SK-N-SH (cell line): Measurements from ENCODE around the gene OLFM4. TPM values are rescaled to one million over a fixed set of nuclear protein-coding genes. Genes with fewer than 3 reads are reported as not detected.

Experiments
- CTCF ChIA-PET: fragments of 300-600, 350-600 bp; formaldehyde crosslinking; extraction: SDS; loops from one replicate; lab custom pipeline; 2021; lab: Yijun Ruan, JAX
- POLR2A ChIA-PET: fragments of 350-600 bp; sonication (Branson Sonifier 250); formaldehyde crosslinking; extraction: SDS; loops from one replicate; lab custom pipeline; 2020; ENCODE audit warnings: antibody characterized with exemption, inconsistent platforms; lab: Yijun Ruan, JAX
- DNase-seq: peaks from one replicate; pipeline ENCODE4 v3.0.0; 2012
- H2AFZ ChIP-seq: fragments of 200-600 bp; sonication (generic); 2 replicates; pipeline ENCODE4 v1.8.1; 2016; ENCODE audit warnings: antibody characterized with exemption, mild to moderate bottlenecking, low read depth
- H3F3A ChIP-seq: fragments of 200-600 bp; sonication (generic); replicated peaks from 2 replicates; pipeline ENCODE3; 2016; ENCODE audit warnings: antibody characterized with exemption, mild to moderate bottlenecking; ENCODE audit not compliant: insufficient read depth
- H3K27ac ChIP-seq, 2 experiments: fragments of 200-500 bp in 1 of 2; fragments of 200-600 bp in 1 of 2; sonication (Bioruptor generic) in 1 of 2; sonication (generic), shearing (Covaris generic) in 1 of 2; 2 replicates each; pipeline versions ENCODE4 v1.5.1 to v1.6.1; 2014 to 2016; ENCODE audit warnings: low read depth in 2 of 2, inconsistent platforms in 1 of 2, low read length in 1 of 2, mild to moderate bottlenecking in 1 of 2, mixed read lengths in 1 of 2
- H3K27me3 ChIP-seq: fragments of 200-600 bp; sonication (generic), shearing (Covaris generic); 2 replicates; pipeline ENCODE4 v1.6.1; 2016; ENCODE audit warnings: mixed run types; ENCODE audit not compliant: insufficient read depth
- H3K36me3 ChIP-seq, 2 experiments: fragments of 200-500 bp in 1 of 2; fragments of 200-600 bp in 1 of 2; sonication (Bioruptor generic) in 1 of 2; sonication (generic) in 1 of 2; replicated peaks in 1 of 2; 2 replicates each; pipeline versions ENCODE3 to v1.5.1; 2014 to 2016; ENCODE audit warnings: low read length in 1 of 2, mild to moderate bottlenecking in 1 of 2; ENCODE audit not compliant: insufficient read depth in 2 of 2, control insufficient read depth in 1 of 2
- H3K4me1 ChIP-seq, 2 experiments: fragments of 200-500 bp in 1 of 2; fragments of 200-600 bp in 1 of 2; sonication (Bioruptor generic) in 1 of 2; sonication (generic), shearing (Covaris generic) in 1 of 2; 2 replicates each; pipeline versions ENCODE4 v1.5.1 to v1.6.1; 2014 to 2016; ENCODE audit warnings: low read depth in 1 of 2, low read length in 1 of 2, mixed run types in 1 of 2; ENCODE audit not compliant: insufficient read depth in 2 of 2, control insufficient read depth in 1 of 2
- H3K4me2 ChIP-seq: fragments of 200-600 bp; sonication (generic), shearing (Covaris generic); 2 replicates; pipeline ENCODE4 v1.6.1; 2017; ENCODE audit warnings: mixed run types
- H3K4me3 ChIP-seq, 2 experiments: fragments of 200-500 bp in 1 of 2; fragments of 200-600 bp in 1 of 2; sonication (Bioruptor generic) in 1 of 2; sonication (generic), shearing (Covaris generic) in 1 of 2; 2 replicates each; pipeline versions ENCODE4 v1.5.1 to v1.8.1; 2014 to 2016; ENCODE audit warnings: low read depth in 2 of 2, inconsistent platforms in 1 of 2, low read length in 1 of 2, mild to moderate bottlenecking in 1 of 2, mixed read lengths in 1 of 2, moderate library complexity in 1 of 2
- H3K79me2 ChIP-seq: fragments of 200-600 bp; sonication (generic); 2 replicates; pipeline ENCODE4 v1.8.1; 2017; ENCODE audit warnings: mild to moderate bottlenecking; ENCODE audit not compliant: insufficient read depth
- H3K9ac ChIP-seq: fragments of 200-600 bp; sonication (generic); 2 replicates; pipeline ENCODE4 v1.6.1; 2017; ENCODE audit warnings: mixed run types
- H3K9me2 ChIP-seq: fragments of 200-600 bp; sonication (generic); 2 replicates; pipeline ENCODE4 v1.6.1; 2017; ENCODE audit warnings: mixed run types
- H3K9me3 ChIP-seq: fragments of 200-600 bp; sonication (generic); 2 replicates; pipeline ENCODE4 v1.6.1; 2017; ENCODE audit warnings: mixed run types, mild to moderate bottlenecking, moderate library complexity
- H4K20me1 ChIP-seq: fragments of 200-600 bp; sonication (generic); 2 replicates; pipeline ENCODE4 v1.6.1; 2017; ENCODE audit warnings: mild to moderate bottlenecking, mixed run types; ENCODE audit not compliant: insufficient read depth
- ELF1 ChIP-seq: IDR thresholded peaks from 2 replicates; pipeline ENCODE4 v1.4.0; 2012
- EP300 ChIP-seq, 2 experiments: IDR thresholded peaks; 2 replicates each; pipeline versions ENCODE4 v1.4.0 to v1.6.1; 2012; ENCODE audit warnings: borderline replicate concordance in 1 of 2, low read depth in 1 of 2, low read length in 1 of 2
- FOSL2 ChIP-seq: IDR thresholded peaks from 2 replicates; pipeline ENCODE4 v1.4.0; 2012; ENCODE audit warnings: low read depth, mild to moderate bottlenecking, moderate library complexity, borderline replicate concordance
- FOXJ3 ChIP-seq: sonication (generic); formaldehyde crosslinking; IDR thresholded peaks from 2 replicates; pipeline ENCODE4 v1.5.1; 2020; ENCODE audit warnings: mild to moderate bottlenecking, missing genetic modification reagents
- FOXM1 ChIP-seq: IDR thresholded peaks from 2 replicates; pipeline ENCODE4 v1.4.0; 2012; ENCODE audit warnings: low read depth, mild to moderate bottlenecking
- JUND ChIP-seq: IDR thresholded peaks from 2 replicates; pipeline ENCODE4 v1.4.0; 2012
- RAD21 ChIP-seq: IDR thresholded peaks from 2 replicates; pipeline ENCODE4 v1.6.1; 2012; ENCODE audit warnings: mild to moderate bottlenecking, low read length
- RFX5 ChIP-seq: IDR thresholded peaks from 2 replicates; pipeline ENCODE4 v1.6.1; 2012; ENCODE audit warnings: mild to moderate bottlenecking, improper control_type of control experiment, low read length
- TEAD4 ChIP-seq: IDR thresholded peaks from 2 replicates; pipeline ENCODE4 v1.4.0; 2012; ENCODE audit warnings: mild to moderate bottlenecking, borderline replicate concordance; ENCODE audit not compliant: insufficient read depth
- WGBS: methylation state at CpG from one replicate; pipeline ENCODE4 v1.1.6; 2017; ENCODE audit warnings: low lambda C conversion rate; 5-methylcytosine and 5-hydroxymethylcytosine counted together
- polyA plus RNA-seq, 3 experiments: library from polyadenylated mRNA; depleted of rRNA; stranded (reverse); fragments of >200 nt; gene quantifications; 2 replicates each; pipeline ENCODE4 v1.2.3, GENCODE V29; 2012
- TF ChIP-seq, protein P1 (sequence below): fragments of 200-600 bp; sonication (generic); IDR thresholded peaks from 2 replicates; pipeline ENCODE4 v1.6.1; 2017; ENCODE audit warnings: antibody characterized with exemption, mild to moderate bottlenecking, moderate library complexity

The OLFM4 gene, protein sequence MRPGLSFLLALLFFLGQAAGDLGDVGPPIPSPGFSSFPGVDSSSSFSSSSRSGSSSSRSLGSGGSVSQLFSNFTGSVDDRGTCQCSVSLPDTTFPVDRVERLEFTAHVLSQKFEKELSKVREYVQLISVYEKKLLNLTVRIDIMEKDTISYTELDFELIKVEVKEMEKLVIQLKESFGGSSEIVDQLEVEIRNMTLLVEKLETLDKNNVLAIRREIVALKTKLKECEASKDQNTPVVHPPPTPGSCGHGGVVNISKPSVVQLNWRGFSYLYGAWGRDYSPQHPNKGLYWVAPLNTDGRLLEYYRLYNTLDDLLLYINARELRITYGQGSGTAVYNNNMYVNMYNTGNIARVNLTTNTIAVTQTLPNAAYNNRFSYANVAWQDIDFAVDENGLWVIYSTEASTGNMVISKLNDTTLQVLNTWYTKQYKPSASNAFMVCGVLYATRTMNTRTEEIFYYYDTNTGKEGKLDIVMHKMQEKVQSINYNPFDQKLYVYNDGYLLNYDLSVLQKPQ
- not detected in 2 replicates for polyA plus RNA-seq (2012; rRNA removed)
- polyA plus RNA-seq (2012; cell fraction: cytosol; rRNA removed) = not detected in 2 replicates
- polyA plus RNA-seq (2012; cell fraction: nucleus; rRNA removed) = not detected in 2 replicates

DNA sequence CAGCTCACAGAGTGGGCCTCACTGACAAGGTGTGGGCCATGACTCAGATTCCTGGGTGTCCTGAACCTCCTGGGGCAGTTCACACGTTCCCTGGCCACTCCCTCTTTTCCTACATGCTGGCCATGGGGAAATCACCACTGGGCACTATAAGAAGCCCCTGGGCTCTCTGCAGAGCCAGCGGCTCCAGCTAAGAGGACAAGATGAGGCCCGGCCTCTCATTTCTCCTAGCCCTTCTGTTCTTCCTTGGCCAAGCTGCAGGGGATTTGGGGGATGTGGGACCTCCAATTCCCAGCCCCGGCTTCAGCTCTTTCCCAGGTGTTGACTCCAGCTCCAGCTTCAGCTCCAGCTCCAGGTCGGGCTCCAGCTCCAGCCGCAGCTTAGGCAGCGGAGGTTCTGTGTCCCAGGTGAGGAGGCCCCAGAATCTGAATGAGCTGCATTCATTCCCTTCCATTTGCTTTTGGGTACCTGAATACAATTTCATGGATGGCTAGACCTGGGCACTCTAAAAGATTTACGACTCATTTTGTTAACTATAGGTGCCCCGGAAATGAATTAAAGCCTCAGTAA, at the start of gene OLFM4:
TSS of gene OLFM4 (plus strand) at position 177 of the 567 bp plus-strand sequence. CDS start at position 201, 24 bp downstream.
- DNase-seq = no peak
- Histone ChIP-seq H4K20me1 (no peaks in the 10 kb centered on the region), H3K27ac (no peak within 1 kb of the TSS), H3K36me3 (no peaks in the 10 kb centered on the region), H3K4me3 (no peak within 1 kb of the TSS), H3K27me3 (no peaks in the 10 kb centered on the region), H2AFZ (no peak within 1 kb of the TSS), H3K4me2 (no peak within 1 kb of the TSS), H3K9ac (no peak within 1 kb of the TSS), H3K4me1 (no peaks in the 10 kb centered on the region), H3K9me3 (no peaks in the 10 kb centered on the region), H3F3A (no peaks in the 10 kb centered on the region), H3K9me2 (no peaks in the 10 kb centered on the region), H3K79me2 (no peaks in the 10 kb centered on the region)
- ChIA-PET CTCF (interaction anchor here (1.2 kb wide), 1 partner anchor 10 kb away, joined by 3 read pairs; no protein-coding TSS in a partner anchor), POLR2A (no interaction called here)
- TF ChIP-seq FOSL2 (no peak), JUND (no peak)
- 42% methylated on average over 8 of the region's 9 CpGs for WGBS

DNA sequence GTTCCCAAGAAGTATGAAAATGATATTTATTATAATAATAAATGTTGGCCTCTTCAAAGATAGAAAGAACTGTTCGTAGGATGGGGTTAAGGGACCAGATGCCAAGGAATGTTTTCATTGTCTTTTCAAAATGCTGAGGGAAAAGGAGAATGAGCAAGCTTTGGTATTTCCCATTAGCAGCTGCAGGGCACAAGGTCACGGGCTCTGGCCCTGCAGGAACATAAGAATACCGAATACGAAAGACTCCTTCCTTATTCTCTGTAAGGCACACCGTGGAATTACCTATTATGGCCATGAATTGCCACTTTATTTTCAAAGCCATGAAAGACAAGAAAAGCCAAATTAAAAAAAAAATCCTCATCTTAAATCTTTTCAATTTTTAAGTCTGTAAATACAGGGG, 49.6 kb upstream of the OLFM4 start:
- H3K79me2 ChIP-seq = no peaks in the 10 kb centered on the region
- ChIA-PET POLR2A (no interaction called here), CTCF (interaction anchor here (0.9 to 8.8 kb wide), 2 partner anchors 11 to 173 kb away, joined by 3 to 105 read pairs; no protein-coding TSS in a partner anchor)
- no peaks in the 10 kb centered on the region for H3K27me3 ChIP-seq
- H3K4me3 ChIP-seq = no peak overlapping the region
- no peaks in the 10 kb centered on the region for H3K4me1 ChIP-seq
- H3K27ac ChIP-seq = no peak overlapping the region
- H3K9me2 ChIP-seq = no peaks in the 10 kb centered on the region
- no peak overlapping the region for H3K4me2 ChIP-seq
- no peak overlapping the region for H2AFZ ChIP-seq
- no peaks in the 10 kb centered on the region for H4K20me1 ChIP-seq
- peaks cover 8% of the 10 kb centered on the region for H3F3A ChIP-seq
- DNase-seq = no peak
- TF ChIP-seq TEAD4 (no peak), FOXJ3 (CRISPR knock-in tag) (no peak), EP300 (IDR thresholded peaks at IDR 0.05; ENCODE audit: borderline replicate concordance in 1 of 2, low read depth in 1 of 2, low read length in 1 of 2) (no peak), FOXM1 (no peak), RFX5 (no peak), RAD21 (no peak), ELF1 (no peak)
- TF ChIP-seq, protein P1, sequence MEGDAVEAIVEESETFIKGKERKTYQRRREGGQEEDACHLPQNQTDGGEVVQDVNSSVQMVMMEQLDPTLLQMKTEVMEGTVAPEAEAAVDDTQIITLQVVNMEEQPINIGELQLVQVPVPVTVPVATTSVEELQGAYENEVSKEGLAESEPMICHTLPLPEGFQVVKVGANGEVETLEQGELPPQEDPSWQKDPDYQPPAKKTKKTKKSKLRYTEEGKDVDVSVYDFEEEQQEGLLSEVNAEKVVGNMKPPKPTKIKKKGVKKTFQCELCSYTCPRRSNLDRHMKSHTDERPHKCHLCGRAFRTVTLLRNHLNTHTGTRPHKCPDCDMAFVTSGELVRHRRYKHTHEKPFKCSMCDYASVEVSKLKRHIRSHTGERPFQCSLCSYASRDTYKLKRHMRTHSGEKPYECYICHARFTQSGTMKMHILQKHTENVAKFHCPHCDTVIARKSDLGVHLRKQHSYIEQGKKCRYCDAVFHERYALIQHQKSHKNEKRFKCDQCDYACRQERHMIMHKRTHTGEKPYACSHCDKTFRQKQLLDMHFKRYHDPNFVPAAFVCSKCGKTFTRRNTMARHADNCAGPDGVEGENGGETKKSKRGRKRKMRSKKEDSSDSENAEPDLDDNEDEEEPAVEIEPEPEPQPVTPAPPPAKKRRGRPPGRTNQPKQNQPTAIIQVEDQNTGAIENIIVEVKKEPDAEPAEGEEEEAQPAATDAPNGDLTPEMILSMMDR = no peak
- TF ChIP-seq, all 33 proteins: peak for 0
- no peak overlapping the region for H3K9ac ChIP-seq
- 52% methylated on average over 5 of the region's 5 CpGs for WGBS
- no peaks in the 10 kb centered on the region for H3K9me3 ChIP-seq
- no peaks in the 10 kb centered on the region for H3K36me3 ChIP-seq
